ENCODE measurements around the gene CLEC17A.
A peak's percentile ranks its signal among the peaks of the same experiment; 100 is the strongest.

CLEC17A gene

GRCh38 chr19:14556662-14557188, 26.2 kb upstream of the CLEC17A start (continued):
- peak; percentile 41 for TF ChIP-seq PATZ1 (tag by site-specific recombination; IDR thresholded peaks at IDR 0.05)
- TF ChIP-seq ELK4 (IDR thresholded peaks at IDR 0.05; ENCODE audit: borderline replicate concordance, low read depth, low read length) = no peak
- TF ChIP-seq AEBP2 (tag by site-specific recombination; IDR thresholded peaks at IDR 0.05; ENCODE audit: borderline replicate concordance) = no peak
- TF ChIP-seq ZNF426 (tag by site-specific recombination; IDR thresholded peaks at IDR 0.05) = peak; percentile 82
- TF ChIP-seq ZNF140 (tag by site-specific recombination; IDR thresholded peaks at IDR 0.05) = peak; percentile 59; the same call in 1 of the 2 replicates
- TF ChIP-seq SCRT1 (tag by site-specific recombination; IDR thresholded peaks at IDR 0.05; ENCODE audit: borderline replicate concordance) = no peak
- no peak for TF ChIP-seq ZNF132 (tag by site-specific recombination; IDR thresholded peaks at IDR 0.05; ENCODE audit: borderline replicate concordance)
- no peak for TF ChIP-seq ZNF350 (tag by site-specific recombination; IDR thresholded peaks at IDR 0.05)
- peak; percentile 66 for TF ChIP-seq ZNF266 (tag by site-specific recombination; IDR thresholded peaks at IDR 0.05; ENCODE audit: low read depth)
- no peak for TF ChIP-seq MZF1 (tag by site-specific recombination; IDR thresholded peaks at IDR 0.05; ENCODE audit: borderline replicate concordance)
- TF ChIP-seq SP7 (tag by site-specific recombination; IDR thresholded peaks at IDR 0.05) = peak; percentile 32; the same call in 1 of the 2 replicates
- peak; percentile 47; the same call in 1 of the 2 replicates for TF ChIP-seq ZNF2 (tag by site-specific recombination; IDR thresholded peaks at IDR 0.05)
- no peak for TF ChIP-seq ZNF529 (tag by site-specific recombination; IDR thresholded peaks at IDR 0.05; ENCODE audit: insufficient replicate concordance)

GRCh38 chr19:14558370-14559066, 24.4 kb upstream of the CLEC17A start:
- no peaks in the 10 kb centered on the region for H3K4me1 ChIP-seq (ENCODE audit: control insufficient read depth, insufficient read depth, low read length)
- peaks cover 0 to 2% of the 10 kb centered on the region in 2 experiments; a peak in 2 of 3 replicates for H3K36me3 ChIP-seq (ENCODE audit: control insufficient read depth in 2 of 2, insufficient read depth in 1 of 2, low read length in 2 of 2)
- no peak overlapping the region for H3K4me3 ChIP-seq (ENCODE audit: low read depth, low read length)
- no peaks in the 10 kb centered on the region for H3K9me3 ChIP-seq (ENCODE audit: control insufficient read depth, insufficient read depth, low read depth, low read length)
- ChIA-PET CTCF (interaction anchor here (0.6 kb wide), 1 partner anchor 126 kb away, joined by 4 read pairs; no protein-coding TSS in a partner anchor), POLR2A (no interaction called here)
- no peak overlapping the region for H3K27ac ChIP-seq (ENCODE audit: extremely low read depth, low read depth, low read length)
- TF ChIP-seq ZNF416 (tag by site-specific recombination; IDR thresholded peaks at IDR 0.05) = no peak
- no peak for TF ChIP-seq PRDM1 (tag by site-specific recombination; IDR thresholded peaks at IDR 0.05)
- no peak for TF ChIP-seq MYNN (tag by site-specific recombination; IDR thresholded peaks at IDR 0.05; ENCODE audit: borderline replicate concordance)
- TF ChIP-seq ZNF639 (tag by site-specific recombination; IDR thresholded peaks at IDR 0.05) = no peak
- no peak for TF ChIP-seq ZNF843 (tag by site-specific recombination; IDR thresholded peaks at IDR 0.05)
- TF ChIP-seq ZNF23 (tag by site-specific recombination; IDR thresholded peaks at IDR 0.05; ENCODE audit: borderline replicate concordance) = no peak
- no peak for TF ChIP-seq ZNF501 (tag by site-specific recombination; IDR thresholded peaks at IDR 0.05)
- TF ChIP-seq ZNF510 (tag by site-specific recombination; IDR thresholded peaks at IDR 0.05; ENCODE audit: insufficient replicate concordance) = no peak
- no peak for TF ChIP-seq FEZF1 (tag by site-specific recombination; IDR thresholded peaks at IDR 0.05)
- TF ChIP-seq HIC1 (tag by site-specific recombination; IDR thresholded peaks at IDR 0.05) = peak; percentile 24; the same call in 1 of the 2 replicates
- TF ChIP-seq ZNF548 (tag by site-specific recombination; IDR thresholded peaks at IDR 0.05) = no peak
- no peak for TF ChIP-seq HOXD13 (CRISPR knock-in tag; IDR thresholded peaks at IDR 0.05; ENCODE audit: borderline replicate concordance)
- no peak for TF ChIP-seq ZNF776 (tag by site-specific recombination; IDR thresholded peaks at IDR 0.05; ENCODE audit: borderline replicate concordance)
- no peak for TF ChIP-seq ZNF488 (tag by site-specific recombination; IDR thresholded peaks at IDR 0.05)
